ENCODE data around the gene DAD1.

DAD1 gene

DNA sequence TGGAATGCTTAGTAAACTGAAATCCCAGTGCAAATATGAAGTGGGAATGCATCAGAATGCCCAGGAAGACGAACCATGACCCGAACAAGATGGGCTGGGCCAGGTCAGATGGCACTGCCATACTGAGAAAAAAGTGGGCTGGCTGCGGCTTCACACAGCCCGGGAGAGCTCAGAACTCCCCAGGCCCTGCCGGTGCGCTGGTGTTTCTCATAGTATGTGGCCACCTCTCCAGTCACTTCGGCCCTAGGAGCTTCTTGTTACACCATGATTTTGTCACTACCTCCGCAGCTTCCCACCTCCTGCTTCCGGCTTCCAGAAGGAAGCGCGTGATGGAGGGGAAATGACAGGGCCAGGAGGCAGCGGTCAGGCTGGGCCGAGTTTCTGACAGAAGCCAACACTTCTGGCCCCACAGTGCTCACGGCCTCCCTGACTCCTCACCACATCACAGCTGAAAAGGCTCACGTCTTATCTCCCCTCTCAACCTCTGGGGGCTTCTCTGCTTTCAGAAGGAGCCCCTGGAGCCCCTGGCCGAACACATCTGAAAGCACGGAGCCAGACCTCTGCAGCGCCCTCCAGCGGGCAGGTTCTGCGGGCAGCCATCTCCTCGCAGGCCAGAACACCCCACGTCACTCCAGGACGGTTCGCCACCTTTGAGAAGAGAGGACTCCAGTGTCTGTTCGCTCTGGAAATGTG, 30.7 kb downstream of the DAD1 start:
- TF ChIP-seq TAF1 (IDR thresholded peaks at IDR 0.05; ENCODE audit: borderline replicate concordance, insufficient read depth, low read length) = no peak
- no peak for TF ChIP-seq REST (IDR thresholded peaks at IDR 0.05; ENCODE audit: insufficient read depth in 1 of 2, low read depth in 2 of 2, low read length in 2 of 2)
- TF ChIP-seq POLR2AphosphoS5 (IDR thresholded peaks at IDR 0.05; ENCODE audit: low read depth, low read length) = no peak
- TF ChIP-seq SIN3A (IDR thresholded peaks at IDR 0.05; ENCODE audit: borderline replicate concordance, insufficient read depth, low read length) = no peak
- TF ChIP-seq FOXP2 (optimal IDR thresholded peaks at IDR 0.05; ENCODE audit: borderline replicate concordance, extremely low read depth, extremely low read length, insufficient read depth) = no peak

DNA sequence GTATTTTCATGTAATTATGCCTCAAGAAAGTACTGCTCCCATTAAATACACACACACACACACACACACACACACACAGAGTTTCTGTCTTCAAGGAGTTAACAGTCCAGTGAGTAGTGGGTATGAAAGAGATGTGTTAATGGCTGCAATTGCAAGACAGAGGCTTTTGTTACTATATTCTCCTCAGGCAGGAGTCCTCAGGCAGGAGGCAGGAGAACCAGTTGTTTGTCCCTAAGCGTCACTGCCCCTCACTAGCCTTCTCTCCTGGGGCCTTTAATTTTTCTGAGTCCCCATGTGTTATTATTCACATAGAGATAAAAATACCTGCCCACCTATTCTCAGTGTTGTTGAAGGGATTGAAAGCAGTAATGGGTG, 31.2 kb downstream of the DAD1 start:
- TF ChIP-seq FOXP2 (optimal IDR thresholded peaks at IDR 0.05; ENCODE audit: borderline replicate concordance, extremely low read depth, extremely low read length, insufficient read depth) = no peak
- no peak for TF ChIP-seq POLR2AphosphoS5 (IDR thresholded peaks at IDR 0.05; ENCODE audit: low read depth, low read length)
- no peak for TF ChIP-seq TAF1 (IDR thresholded peaks at IDR 0.05; ENCODE audit: borderline replicate concordance, insufficient read depth, low read length)
- TF ChIP-seq SIN3A (IDR thresholded peaks at IDR 0.05; ENCODE audit: borderline replicate concordance, insufficient read depth, low read length) = no peak

GRCh38 chr14:22556990-22557623, 31.9 kb downstream of the DAD1 start:
- TF ChIP-seq POLR2AphosphoS5 (IDR thresholded peaks at IDR 0.05; ENCODE audit: low read depth, low read length) (no peak), SIN3A (IDR thresholded peaks at IDR 0.05; ENCODE audit: borderline replicate concordance, insufficient read depth, low read length) (no peak), TAF1 (IDR thresholded peaks at IDR 0.05; ENCODE audit: borderline replicate concordance, insufficient read depth, low read length) (no peak), FOXP2 (optimal IDR thresholded peaks at IDR 0.05; ENCODE audit: borderline replicate concordance, extremely low read depth, extremely low read length, insufficient read depth) (no peak), REST (IDR thresholded peaks at IDR 0.05; ENCODE audit: insufficient read depth in 1 of 2, low read depth in 2 of 2, low read length in 2 of 2) (no peak)

GRCh38 chr14:22556021-22556989, 32.7 kb downstream of the DAD1 start:
- TF ChIP-seq FOXP2 (optimal IDR thresholded peaks at IDR 0.05; ENCODE audit: borderline replicate concordance, extremely low read depth, extremely low read length, insufficient read depth) (peak; percentile 39), SIN3A (IDR thresholded peaks at IDR 0.05; ENCODE audit: borderline replicate concordance, insufficient read depth, low read length) (no peak)

DNA sequence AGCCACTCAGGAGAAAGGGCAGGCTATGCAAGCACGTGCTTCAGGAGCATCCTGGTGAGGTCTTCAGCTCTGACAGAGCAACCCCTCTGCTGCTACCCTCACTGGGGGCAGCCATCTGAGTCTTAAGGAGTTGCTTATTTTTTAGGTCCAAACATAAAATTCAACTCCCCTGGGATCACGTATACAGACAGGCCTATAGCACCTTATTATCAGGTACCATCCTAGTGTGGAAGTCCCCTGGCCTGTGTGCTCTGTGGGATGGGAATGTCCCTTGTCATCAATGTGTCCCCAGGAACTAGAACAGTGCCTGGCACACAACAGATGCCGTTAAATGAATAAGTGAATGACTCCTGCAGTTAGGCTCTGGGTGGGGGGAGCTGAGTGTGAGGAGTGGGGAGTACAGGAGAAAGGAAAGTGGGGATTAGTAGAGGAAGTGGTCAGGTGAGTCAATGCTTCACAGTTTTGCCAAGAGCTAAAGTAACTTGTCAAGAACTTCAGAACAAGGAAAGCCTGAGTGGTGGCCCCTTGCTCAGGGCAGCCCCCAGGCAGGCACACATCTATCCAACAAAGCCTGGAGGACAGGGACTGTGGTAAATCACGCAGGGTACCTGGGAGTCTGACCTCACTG, 33.5 kb downstream of the DAD1 start:
- TF ChIP-seq POLR2AphosphoS5 (IDR thresholded peaks at IDR 0.05; ENCODE audit: low read depth, low read length) = no peak
- TF ChIP-seq TAF1 (IDR thresholded peaks at IDR 0.05; ENCODE audit: borderline replicate concordance, insufficient read depth, low read length) = no peak
- no peak for TF ChIP-seq SIN3A (IDR thresholded peaks at IDR 0.05; ENCODE audit: borderline replicate concordance, insufficient read depth, low read length)
- no peak for TF ChIP-seq REST (IDR thresholded peaks at IDR 0.05; ENCODE audit: insufficient read depth in 1 of 2, low read depth in 2 of 2, low read length in 2 of 2)
- no peak for TF ChIP-seq FOXP2 (optimal IDR thresholded peaks at IDR 0.05; ENCODE audit: borderline replicate concordance, extremely low read depth, extremely low read length, insufficient read depth)

Measured in PFSK-1 (cell line).